Thoracic aorta (tissue), 2 donors: Measurements from ENCODE around the gene TMEM208. TPM values are rescaled to one million over a fixed set of nuclear protein-coding genes. Genes with fewer than 3 reads are reported as not detected.
A peak's percentile ranks its signal among the peaks of the same experiment; 100 is the strongest.

Experiments used
- ATAC-seq: fragments of 150-250 bp; one replicate; pipeline ENCODE4 v1.8.0; 2017; ENCODE audit warnings: low read depth; ENCODE audit not compliant: insufficient number of reproducible peaks, low FRiP score
- DNase-seq: peaks from one replicate; pipeline ENCODE4 v3.0.0-alpha.2; 2020; ENCODE audit warnings: low spot score
- H3K27ac ChIP-seq, 2 donors: fragments of 200-600 bp; sonication (generic); 1 replicate in 1 of 2; 2 replicates in 1 of 2; pipeline ENCODE4 v1.5.1; 2016; ENCODE audit warnings: mild to moderate bottlenecking in 2 of 2, moderate library complexity in 2 of 2
- H3K27me3 ChIP-seq: fragments of 200-600 bp; sonication (generic); replicated peaks from 2 replicates; pipeline ENCODE4 v1.6.0; 2016; ENCODE audit warnings: mild to moderate bottlenecking; ENCODE audit not compliant: insufficient read depth
- H3K36me3 ChIP-seq: fragments of 200-600 bp; sonication (generic); one replicate; pipeline ENCODE4 v1.5.1; 2016
- H3K4me1 ChIP-seq, 2 donors: fragments of 200-600 bp; sonication (generic); 1 replicate in 1 of 2; 2 replicates in 1 of 2; pipeline versions ENCODE4 v1.5.1 to v1.6.0; 2016; ENCODE audit warnings: low read depth in 2 of 2, mild to moderate bottlenecking in 1 of 2; ENCODE audit not compliant: control insufficient read depth in 1 of 2
- H3K4me3 ChIP-seq: fragments of 200-600 bp; sonication (generic); 2 replicates; pipeline ENCODE4 v1.5.1; 2016; ENCODE audit warnings: mild to moderate bottlenecking
- H3K9me3 ChIP-seq: fragments of 200-600 bp; sonication (generic); 2 replicates; pipeline ENCODE4 v1.5.1; 2016
- CTCF ChIP-seq: fragments of 200-600 bp; sonication (generic); IDR thresholded peaks from one replicate; pipeline ENCODE4 v1.5.1; 2019; ENCODE audit warnings: antibody characterized with exemption
- total RNA-seq, 2 donors: library from RNA; depleted of rRNA; stranded (reverse); fragments of >200 nt; gene quantifications; one replicate each; pipeline versions ENCODE4 v1.1.0 to v1.2.3, GENCODE V29; 2016

TMEM208 gene
- total RNA-seq, 2 donors from 2014 or later, result 21.2 to 32.2 TPM

GRCh38 chr16:67184995-67185650 is 41.8 kb upstream of the TMEM208 start:
- Histone ChIP-seq H3K9me3 (no peaks in the 10 kb centered on the region), H3K36me3 (no peaks in the 10 kb centered on the region), H3K4me3 (peak overlapping the region; percentile 90), H3K27me3 (no peaks in the 10 kb centered on the region), H3K4me1 (peaks cover 11 to 31% of the 10 kb centered on the region in 2 donors), H3K27ac (peak overlapping the region in 1 of 2 donors; percentile 89)
- peak; percentile 79 for DNase-seq
- ATAC-seq, result no peak
- TF ChIP-seq CTCF, result peak; percentile 85

GRCh38 chr16:67185651-67186134 is 41.2 kb upstream of the TMEM208 start:
- no peak for DNase-seq
- H3K27ac ChIP-seq, result no peak overlapping the region
- H3K9me3 ChIP-seq, result no peaks in the 10 kb centered on the region
- no peak for ATAC-seq
- no peaks in the 10 kb centered on the region for H3K36me3 ChIP-seq
- H3K27me3 ChIP-seq, result no peaks in the 10 kb centered on the region
- TF ChIP-seq CTCF, result no peak
- peaks cover 11 to 31% of the 10 kb centered on the region in 2 donors for H3K4me1 ChIP-seq
- H3K4me3 ChIP-seq, result peak overlapping the region; percentile 90

- H3K9me3 ChIP-seq, result no peaks in the 10 kb centered on the region
- no peaks in the 10 kb centered on the region for H3K27me3 ChIP-seq
- DNase-seq (no peak), ATAC-seq (no peak)
- H3K36me3 ChIP-seq, result no peaks in the 10 kb centered on the region
- H3K4me1 ChIP-seq, result peaks cover 13 to 27% of the 10 kb centered on the region in 2 donors
- H3K27ac ChIP-seq, result no peak overlapping the region
- TF ChIP-seq CTCF, result no peak
- H3K4me3 ChIP-seq, result no peak overlapping the region
These were observed 40.4 kb upstream of the TMEM208 start for GRCh38 chr16:67186550-67186950.

- Histone ChIP-seq H3K27me3 (no peaks in the 10 kb centered on the region), H3K27ac (no peak overlapping the region), H3K4me1 (peaks cover 15 to 27% of the 10 kb centered on the region in 2 donors), H3K4me3 (no peak overlapping the region), H3K36me3 (no peaks in the 10 kb centered on the region), H3K9me3 (no peaks in the 10 kb centered on the region)
- no peak for TF ChIP-seq CTCF
- DNase-seq, result no peak
- ATAC-seq, result no peak
These were observed 39.6 kb upstream of the TMEM208 start for GRCh38 chr16:67187175-67187890.

GRCh38 chr16:67188323-67188722 is 38.6 kb upstream of the TMEM208 start:
- H3K4me1 ChIP-seq, result peaks cover 21 to 37% of the 10 kb centered on the region in 2 donors
- no peaks in the 10 kb centered on the region for H3K9me3 ChIP-seq
- H3K27me3 ChIP-seq, result no peaks in the 10 kb centered on the region
- no peaks in the 10 kb centered on the region for H3K36me3 ChIP-seq
- no peak for ATAC-seq
- H3K4me3 ChIP-seq, result no peak overlapping the region
- no peak for DNase-seq
- TF ChIP-seq CTCF, result no peak
- no peak overlapping the region for H3K27ac ChIP-seq
